Stimulated activated CD4-positive, alpha-beta T cell treated with anti-CD3 and anti-CD28 coated beads, Interleukin-1b, Interleukin-23, amount 100 ng/mL, for 24 hours (primary cell): ENCODE data around the gene EML6.

ENCODE experiments used
- DNase-seq, 4 experiments: peaks; one replicate each; pipeline ENCODE4 v3.0.0-alpha.2; 2020; ENCODE audit warnings: low read depth in 4 of 4, low spot score in 1 of 4

EML6 gene

DNA sequence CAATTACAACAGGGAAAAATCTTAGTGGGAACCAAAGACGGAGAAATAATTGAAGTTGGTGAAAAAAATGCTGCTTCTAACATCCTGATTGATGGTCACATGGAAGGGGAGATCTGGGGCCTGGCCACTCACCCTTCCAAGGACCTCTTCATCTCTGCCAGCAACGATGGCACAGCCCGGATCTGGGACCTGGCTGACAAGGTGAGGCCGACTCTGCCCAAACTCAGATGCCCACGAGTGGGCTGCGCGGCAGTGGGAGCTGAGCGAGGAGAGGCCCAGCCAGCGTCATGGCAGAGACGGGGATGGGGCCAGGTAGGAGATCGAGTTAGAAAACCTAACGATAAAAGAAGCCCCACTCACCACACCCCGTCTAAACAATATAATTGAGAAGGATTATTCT, 239.0 kb downstream of the EML6 start:
- DNase-seq: no peak

DNA sequence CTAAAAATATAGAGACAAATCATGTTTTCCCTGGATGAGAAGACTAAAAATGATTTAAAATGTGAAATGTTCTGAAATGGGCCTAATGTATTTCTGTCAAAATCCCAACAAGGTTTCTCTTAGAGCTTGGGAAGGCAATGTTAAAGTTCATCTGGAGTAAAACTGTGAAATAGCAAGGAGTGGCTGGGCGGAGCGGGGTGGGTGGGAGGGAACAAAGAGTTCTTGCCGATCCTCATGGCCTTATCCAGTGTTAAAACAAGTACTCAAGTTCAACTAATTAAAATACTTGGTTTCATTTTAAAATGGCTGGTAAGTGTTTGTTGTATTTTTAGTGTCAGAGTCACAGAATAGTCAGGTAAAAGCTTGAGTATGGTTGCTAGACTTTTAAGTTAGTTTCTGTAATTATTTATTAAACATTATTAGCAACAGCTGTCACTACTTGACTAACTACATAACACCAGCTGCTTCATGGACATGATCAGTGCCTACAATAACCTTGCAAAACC, 239.5 kb downstream of the EML6 start:
- no peak for DNase-seq

GRCh38 chr2:54963476-54963875, 240.0 kb downstream of the EML6 start:
- no peak for DNase-seq

GRCh38 chr2:54964271-54964670, 240.8 kb downstream of the EML6 start:
- DNase-seq: no peak

DNA sequence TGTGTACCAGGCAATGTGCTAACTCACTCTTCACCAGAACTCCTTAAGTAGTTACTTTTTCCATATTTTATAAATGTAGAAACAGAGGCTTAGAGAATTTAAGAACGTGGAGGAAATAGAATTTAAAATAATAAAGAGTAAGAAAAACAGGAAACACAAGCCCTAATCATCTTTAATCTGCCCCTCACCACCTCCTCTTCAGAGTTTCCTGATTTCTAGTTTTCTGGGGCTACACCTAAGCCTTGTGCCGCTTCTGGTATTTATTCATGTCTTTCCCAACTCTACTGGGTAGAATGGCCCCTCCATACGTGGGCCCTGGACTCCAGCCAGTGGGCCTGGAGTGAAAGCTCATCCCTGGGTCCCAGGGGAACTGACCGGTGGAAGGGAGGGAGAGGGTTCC, 241.4 kb downstream of the EML6 start:
- no peak for DNase-seq

DNA sequence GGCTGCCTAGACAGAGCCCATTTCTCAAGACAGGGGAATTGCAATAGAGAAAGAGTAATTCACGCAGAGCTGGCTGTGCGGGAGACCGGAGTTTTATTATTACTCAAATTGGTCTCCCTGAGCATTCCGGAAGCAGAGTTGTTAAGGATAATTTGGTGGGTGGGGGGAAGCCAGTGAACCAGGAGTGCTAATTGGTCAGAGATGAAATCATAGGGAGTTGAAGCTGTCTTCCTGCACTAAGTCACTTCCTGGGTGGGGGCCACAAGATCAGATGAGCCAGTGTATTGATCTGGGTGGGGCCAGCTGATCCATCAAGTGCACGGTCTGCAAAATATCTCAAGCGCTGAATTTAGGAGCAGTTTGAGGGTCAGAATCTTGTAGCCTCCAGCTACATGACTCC, 242.0 kb downstream of the EML6 start:
- no peak for DNase-seq

DNA sequence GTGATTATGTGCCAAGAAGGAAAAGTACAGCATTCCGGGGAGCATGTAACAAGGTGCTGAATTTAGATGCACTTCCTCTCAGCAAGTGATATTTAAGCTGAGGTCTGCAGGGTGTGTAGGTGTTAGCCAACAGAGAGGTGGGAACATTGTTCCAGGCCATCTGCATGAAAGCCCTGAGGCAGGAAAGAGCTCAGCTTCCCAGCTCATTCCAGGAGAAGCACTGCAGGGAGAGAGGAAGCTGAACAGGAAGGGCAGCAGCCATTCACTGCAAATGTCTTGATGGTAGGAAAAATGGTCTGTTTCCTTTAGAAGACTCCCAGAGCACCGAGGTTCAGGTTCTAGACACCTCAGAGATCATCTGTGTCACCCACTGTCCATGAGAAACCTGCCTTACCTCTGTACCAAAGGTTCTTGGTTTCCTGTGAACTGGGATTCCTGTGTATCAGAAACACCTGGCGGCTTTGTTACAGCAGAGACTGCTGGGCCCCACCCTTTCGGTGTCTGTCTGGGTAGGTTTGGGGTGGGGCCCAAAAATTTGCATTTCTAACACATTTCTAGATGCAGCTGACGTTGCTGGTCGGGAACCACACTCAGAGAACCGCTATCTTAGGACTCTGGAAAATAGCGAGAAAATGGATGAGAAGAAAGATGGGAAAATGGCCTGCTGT, 242.8 kb downstream of the EML6 start:
- no peak for DNase-seq

- DNase-seq: no peak
Observed at GRCh38 chr2:54966837-54967236, 243.4 kb downstream of the EML6 start.

DNA sequence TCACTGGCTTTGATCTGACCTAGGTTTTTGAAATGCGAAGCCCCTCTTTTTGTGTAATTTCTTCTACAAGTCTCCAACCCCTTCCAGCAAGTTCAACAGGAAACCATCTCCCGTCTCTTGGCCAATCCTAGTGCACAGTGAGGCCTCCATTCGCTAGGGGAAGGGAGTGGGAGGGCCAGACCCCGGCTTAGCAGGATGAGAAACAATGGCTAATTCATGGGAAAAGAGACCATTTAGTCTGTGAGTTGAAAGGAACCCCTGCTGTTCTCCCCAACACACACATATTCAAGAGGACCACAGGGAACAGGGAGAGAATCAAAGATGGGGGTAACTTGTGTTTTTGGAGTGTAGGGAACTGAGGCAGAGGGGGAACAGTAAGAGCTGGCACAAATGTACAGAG, 243.8 kb downstream of the EML6 start:
- DNase-seq: no peak

GRCh38 chr2:54967759-54968365, 244.4 kb downstream of the EML6 start:
- DNase-seq: no peak

- DNase-seq: no peak
Observed at GRCh38 chr2:54968561-54969218, 245.2 kb downstream of the EML6 start.

DNA sequence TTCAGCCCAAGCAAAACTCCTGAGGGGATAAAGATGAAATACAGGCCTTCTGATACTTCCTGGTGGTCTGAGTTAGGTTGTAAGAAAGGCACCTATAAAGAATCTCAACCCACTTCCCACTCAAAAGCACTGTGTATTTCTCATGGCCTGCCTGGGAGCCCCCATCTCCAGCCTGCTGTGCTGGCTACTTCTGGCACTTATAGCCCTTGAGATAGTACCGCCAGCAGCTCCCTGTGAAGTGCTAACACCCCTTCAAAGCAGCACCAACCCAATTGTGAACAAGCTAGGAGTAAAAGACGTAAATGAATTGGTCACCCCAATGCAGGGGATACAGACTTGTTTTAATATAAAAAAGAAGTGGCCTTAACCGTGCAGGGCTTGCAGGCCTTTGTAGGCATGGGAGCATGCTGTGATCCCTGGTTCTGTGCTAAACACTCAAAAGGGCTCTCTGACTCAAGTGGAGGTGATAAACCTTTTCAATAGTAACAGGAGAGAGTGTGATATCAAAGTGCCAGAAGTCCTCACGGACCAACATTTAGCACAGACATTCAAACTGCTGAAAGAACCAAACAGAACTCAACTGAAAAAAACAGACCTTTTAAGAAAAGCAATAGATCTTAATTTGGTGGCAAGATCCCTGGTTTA, 246.0 kb downstream of the EML6 start:
- DNase-seq: no peak

- DNase-seq: no peak
Observed at GRCh38 chr2:54969940-54970338, 246.5 kb downstream of the EML6 start.

DNA sequence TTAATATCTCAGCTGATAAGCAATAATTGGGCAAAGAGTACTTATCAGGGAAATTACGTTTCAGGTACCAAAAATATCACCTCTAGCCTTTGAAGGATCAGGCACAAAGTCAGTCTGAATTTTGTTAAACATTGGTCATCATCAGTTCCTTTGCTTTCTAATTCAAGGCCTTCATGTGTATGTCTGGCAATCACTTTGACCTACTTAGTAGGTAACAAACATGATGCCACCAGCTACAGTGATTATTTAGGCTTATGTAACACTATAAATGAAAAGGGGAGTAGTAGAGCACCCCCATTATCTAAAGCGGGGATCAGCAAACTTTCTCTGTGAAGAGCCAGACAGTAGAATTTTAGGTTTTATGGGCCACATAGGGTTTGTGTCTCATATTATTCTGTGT, 251.7 kb downstream of the EML6 start:
- no peak for DNase-seq

GRCh38 chr2:54975598-54976492, 252.4 kb downstream of the EML6 start:
- DNase-seq: no peak

GRCh38 chr2:54977149-54977548, 253.7 kb downstream of the EML6 start:
- no peak for DNase-seq

DNA sequence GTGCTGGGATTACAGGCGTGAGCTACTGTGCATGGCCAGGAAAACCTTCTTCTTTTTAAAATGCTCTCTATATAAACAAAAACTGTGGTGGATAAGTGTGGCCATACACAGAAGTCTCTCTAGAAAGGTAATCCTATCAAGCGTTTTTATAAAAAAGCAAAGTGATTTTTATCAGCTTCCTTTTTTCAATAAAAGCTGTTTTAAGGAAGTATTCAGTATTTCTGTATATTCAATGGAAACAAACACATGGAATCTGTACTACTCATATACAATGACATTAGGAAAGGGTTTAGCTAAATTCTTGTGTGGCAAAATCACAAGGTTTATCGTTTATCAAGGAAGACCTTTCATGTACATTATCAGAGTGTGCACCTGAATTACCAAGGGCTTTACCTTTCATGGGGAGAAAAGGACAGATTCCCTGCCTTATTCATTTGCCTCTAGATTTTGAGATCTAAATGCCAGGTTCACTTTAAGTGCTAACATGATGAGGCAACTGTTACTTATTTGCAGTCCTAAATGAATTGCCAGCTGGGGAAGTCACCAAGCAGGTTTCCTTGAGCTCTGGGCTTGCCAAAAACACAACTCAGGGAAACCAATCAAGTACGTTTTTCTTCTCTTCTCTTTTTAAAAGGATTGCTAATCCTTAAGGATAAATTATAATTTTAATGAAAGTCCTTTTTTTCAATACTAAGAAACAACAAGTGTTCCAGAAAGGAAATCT, 256.0 kb downstream of the EML6 start:
- no peak for DNase-seq

DNA sequence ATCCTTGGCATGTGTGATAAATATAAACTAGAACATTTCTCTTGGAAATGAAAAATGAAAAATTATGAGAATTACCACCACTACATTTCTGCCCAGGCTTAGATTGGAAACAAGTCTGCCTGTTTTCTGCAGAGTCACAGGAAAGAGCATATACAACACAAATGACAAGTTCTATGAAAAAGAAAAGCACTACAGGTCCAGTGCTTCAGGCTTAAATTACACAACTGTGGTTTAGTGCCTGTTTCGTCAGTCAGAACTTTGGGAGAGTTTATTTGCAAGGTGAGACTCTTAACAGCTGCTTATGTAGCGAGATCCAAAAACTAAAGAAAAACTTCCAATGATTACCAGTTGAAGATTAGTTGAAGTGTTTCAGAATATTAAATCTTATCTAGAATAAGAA, 257.9 kb downstream of the EML6 start:
- DNase-seq: no peak

DNA sequence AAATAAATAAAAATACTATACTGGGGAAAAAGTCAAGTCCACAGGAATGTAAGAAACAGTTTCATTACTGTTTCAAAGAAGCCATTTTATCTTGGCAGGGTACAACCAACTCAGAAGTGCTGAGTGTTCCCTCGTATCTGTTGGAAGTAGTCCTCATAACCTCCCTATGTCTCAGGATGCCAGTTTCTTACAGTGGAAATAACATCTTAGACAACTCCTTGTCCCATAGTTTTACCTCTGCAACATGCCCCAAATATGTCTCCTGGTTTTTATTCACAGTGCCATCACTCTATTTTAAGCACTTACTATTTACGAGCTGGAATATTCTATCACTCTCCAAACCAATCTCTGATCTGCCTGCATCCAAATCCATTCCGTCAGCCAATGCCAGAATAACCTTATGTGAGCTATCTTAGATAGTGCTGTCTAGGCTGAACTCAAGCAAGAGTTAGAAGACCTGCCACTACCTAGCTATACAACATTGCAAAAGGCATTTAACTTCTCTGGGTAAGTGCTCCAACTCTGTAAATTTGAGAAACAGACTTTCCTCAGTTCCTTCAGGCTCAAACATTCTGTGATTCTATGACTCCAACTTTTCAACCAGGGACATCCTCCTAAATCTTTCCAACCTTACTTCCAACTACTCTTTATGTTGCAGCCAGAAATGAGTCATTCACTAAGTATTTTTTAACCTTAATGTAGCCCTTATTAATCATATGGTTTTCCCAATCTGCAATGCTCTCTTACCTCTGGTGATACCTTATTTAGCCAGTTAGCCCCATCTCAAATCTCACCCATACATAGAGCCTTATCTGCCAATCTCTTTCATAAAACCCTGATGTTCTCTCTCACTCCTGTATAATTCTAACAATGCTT, 260.1 kb downstream of the EML6 start:
- DNase-seq: no peak
